Measurements from ENCODE around the gene OR9Q1. TPM values are rescaled to one million over a fixed set of nuclear protein-coding genes. Genes with fewer than 3 reads are reported as not detected.

OR9Q1 gene
- total RNA-seq, 1 donor from 2014 or later = not detected

GRCh38 chr11:58057481-58057880 is 33.8 kb downstream of the OR9Q1 start:
- no peak for DNase-seq (ENCODE audit: low spot score)
- Histone ChIP-seq H4K20me1 (ENCODE audit: low read depth) (no peaks in the 10 kb centered on the region), H3K9me3 (ENCODE audit: low read depth) (no peaks in the 10 kb centered on the region), H3K79me2 (ENCODE audit: low read depth) (no peaks in the 10 kb centered on the region), H3K4me3 (no peak overlapping the region), H2AFZ (replicated peaks) (no peak overlapping the region), H3K36me3 (no peaks in the 10 kb centered on the region), H3F3A (ENCODE audit: low read depth) (no peaks in the 10 kb centered on the region), H3K27ac (no peak overlapping the region), H3K4me1 (peaks cover 4% of the 10 kb centered on the region), H3K4me2 (no peak overlapping the region), H3K9ac (no peak overlapping the region), H3K27me3 (no peaks in the 10 kb centered on the region)
- Mint-ChIP-seq H3K4me3 (no peak overlapping the region), H3K36me3 (no peaks in the 10 kb centered on the region), H3K27ac (peak overlapping the region; percentile 52), H3K27me3 (ENCODE audit: insufficient read depth, low read depth) (peaks cover 9% of the 10 kb centered on the region), H3K9me3 (no peaks in the 10 kb centered on the region), H3K4me1 (peaks cover 10% of the 10 kb centered on the region)
- TF ChIP-seq EZH2phosphoT487 (IDR thresholded peaks at IDR 0.05) (no peak), CTCF (IDR thresholded peaks at IDR 0.05) (no peak), EZH2 (IDR thresholded peaks at IDR 0.05) (no peak)

- Mint-ChIP-seq H3K27ac (peak overlapping the region; percentile 93), H3K4me3 (no peak overlapping the region), H3K36me3 (no peaks in the 10 kb centered on the region), H3K9me3 (no peaks in the 10 kb centered on the region), H3K27me3 (ENCODE audit: insufficient read depth, low read depth) (peaks cover 9% of the 10 kb centered on the region), H3K4me1 (peaks cover 10% of the 10 kb centered on the region)
- Histone ChIP-seq H3K27ac (no peak overlapping the region), H4K20me1 (ENCODE audit: low read depth) (no peaks in the 10 kb centered on the region), H3K27me3 (no peaks in the 10 kb centered on the region), H3K9ac (no peak overlapping the region), H3K4me1 (peaks cover 4% of the 10 kb centered on the region), H2AFZ (replicated peaks) (peak overlapping the region; percentile 15), H3F3A (ENCODE audit: low read depth) (no peaks in the 10 kb centered on the region), H3K4me3 (no peak overlapping the region), H3K36me3 (no peaks in the 10 kb centered on the region), H3K4me2 (no peak overlapping the region), H3K9me3 (ENCODE audit: low read depth) (no peaks in the 10 kb centered on the region), H3K79me2 (ENCODE audit: low read depth) (no peaks in the 10 kb centered on the region)
- no peak for DNase-seq (ENCODE audit: low spot score)
- TF ChIP-seq EZH2phosphoT487 (IDR thresholded peaks at IDR 0.05) = no peak
- no peak for TF ChIP-seq EZH2 (IDR thresholded peaks at IDR 0.05)
- no peak for TF ChIP-seq CTCF (IDR thresholded peaks at IDR 0.05)
Measured at GRCh38 chr11:58058276-58059006, 34.8 kb downstream of the OR9Q1 start.

- Histone ChIP-seq H3K9ac (no peak overlapping the region), H3K9me3 (ENCODE audit: low read depth) (no peaks in the 10 kb centered on the region), H2AFZ (replicated peaks) (peak overlapping the region; percentile 15), H3K27ac (no peak overlapping the region), H3K4me1 (peaks cover 4% of the 10 kb centered on the region), H3K27me3 (no peaks in the 10 kb centered on the region), H4K20me1 (ENCODE audit: low read depth) (no peaks in the 10 kb centered on the region), H3K79me2 (ENCODE audit: low read depth) (no peaks in the 10 kb centered on the region), H3K4me2 (no peak overlapping the region), H3K4me3 (no peak overlapping the region), H3K36me3 (no peaks in the 10 kb centered on the region), H3F3A (ENCODE audit: low read depth) (no peaks in the 10 kb centered on the region)
- DNase-seq (ENCODE audit: low spot score) = peak; percentile 56
- Mint-ChIP-seq H3K36me3 (no peaks in the 10 kb centered on the region), H3K27ac (peak overlapping the region; percentile 93), H3K4me3 (no peak overlapping the region), H3K9me3 (no peaks in the 10 kb centered on the region), H3K27me3 (ENCODE audit: insufficient read depth, low read depth) (peaks cover 9% of the 10 kb centered on the region), H3K4me1 (peaks cover 10% of the 10 kb centered on the region)
- TF ChIP-seq CTCF (IDR thresholded peaks at IDR 0.05) (no peak), EZH2phosphoT487 (IDR thresholded peaks at IDR 0.05) (no peak), EZH2 (IDR thresholded peaks at IDR 0.05) (no peak)
Measured at GRCh38 chr11:58059007-58059350, 35.3 kb downstream of the OR9Q1 start.
